Left lung (tissue), 14 donors: ENCODE measurements around the gene PRAMEF14. TPM values are rescaled to one million over a fixed set of nuclear protein-coding genes. Genes with fewer than 3 reads are reported as not detected.
"Not testable (repeated sequence)": the region's sequence is repeated elsewhere in the genome, so short reads cannot be mapped to it uniquely, and the experiment has no call there.

ENCODE experiments used
- ATAC-seq: fragments of 200-7000 bp; cut with Tn5 transposase; one replicate; pipeline ENCODE4 v1.9.1; 2020; ENCODE audit warnings: moderate library complexity
- DNase-seq, 4 donors: peaks; one replicate each; pipeline ENCODE4 v3.0.0-alpha.2; 2013 to 2020
- H3K27ac ChIP-seq, 2 donors: fragments of 200-600 bp; sonication (generic) in 1 of 2; one replicate each; pipeline versions ENCODE4 v1.5.0 to v1.8.0; 2020 to 2021
- H3K27me3 ChIP-seq, 2 donors: fragments of 200-600 bp; sonication (generic) in 1 of 2; one replicate each; pipeline versions ENCODE4 v1.5.0 to v1.8.0; 2020 to 2021
- H3K36me3 ChIP-seq, 2 donors: fragments of 200-600 bp; sonication (generic) in 1 of 2; one replicate each; pipeline versions ENCODE4 v1.5.0 to v1.8.0; 2020 to 2021
- H3K4me1 ChIP-seq, 2 donors: fragments of 200-600 bp; one replicate each; pipeline ENCODE4 v1.8.0; 2021
- H3K4me3 ChIP-seq, 2 donors: fragments of 200-600 bp; sonication (generic) in 1 of 2; one replicate each; pipeline versions ENCODE4 v1.5.0 to v1.8.0; 2020 to 2021; ENCODE audit warnings: mild to moderate bottlenecking in 1 of 2
- H3K9me3 ChIP-seq, 2 donors: fragments of 200-600 bp; sonication (generic) in 1 of 2; one replicate each; pipeline versions ENCODE4 v1.5.0 to v1.8.0; 2020 to 2021
- intact Hi-C, 2 donors: fragments of 100-400 bp; cut with DNase I; formaldehyde crosslinking; loops; one replicate each; pipeline versions ENCODE4 v1.11.2 to v1.14.2; 2022
- long read RNA-seq, 12 donors: library from polyadenylated mRNA in 2 of 12; unstranded in 2 of 12; transcript quantifications; one replicate each; pipeline ENCODE4 v2.0.0 and lab custom pipeline, GENCODE V29; 2019 to 2026
- polyA plus RNA-seq, 6 donors: library from polyadenylated mRNA; unstranded; fragments of 120-200 nt; gene quantifications; one replicate each; pipeline ENCODE4 v1.2.1, GENCODE V29; 2013; ENCODE audit not compliant: insufficient read length in 6 of 6
- total RNA-seq, 2 donors: library from RNA; stranded (reverse); fragmentation: NEBNext Ultra II Directional; extraction: Animal tissue kit (Norgen Biotek cat#: 25700); gene quantifications; one replicate each; pipeline ENCODE4 v1.2.1, GENCODE V29; 2021
- donor health status: DM: no; HTN: yes; CAD: no.
- donor health status: DM: no; HTN: no; CAD: no.

Gene PRAMEF14
- total RNA-seq (not detected), polyA plus RNA-seq (not detected)
- long read RNA-seq, donor 1: 0 reads
- long read RNA-seq, donor 2: 0 reads
- long read RNA-seq, donor 3: 0 reads
- long read RNA-seq, donor 4: 0 reads
- long read RNA-seq, donor 5: 0 reads
- long read RNA-seq, donor 6: 0 reads
- long read RNA-seq, donor 7: 0 reads
- long read RNA-seq, donor 8: 0 reads
- long read RNA-seq, donor 9: 0 reads
- long read RNA-seq, donor 10: 0 reads
- long read RNA-seq, donor 11: 0 reads
- long read RNA-seq, donor 12: 0 reads

DNA sequence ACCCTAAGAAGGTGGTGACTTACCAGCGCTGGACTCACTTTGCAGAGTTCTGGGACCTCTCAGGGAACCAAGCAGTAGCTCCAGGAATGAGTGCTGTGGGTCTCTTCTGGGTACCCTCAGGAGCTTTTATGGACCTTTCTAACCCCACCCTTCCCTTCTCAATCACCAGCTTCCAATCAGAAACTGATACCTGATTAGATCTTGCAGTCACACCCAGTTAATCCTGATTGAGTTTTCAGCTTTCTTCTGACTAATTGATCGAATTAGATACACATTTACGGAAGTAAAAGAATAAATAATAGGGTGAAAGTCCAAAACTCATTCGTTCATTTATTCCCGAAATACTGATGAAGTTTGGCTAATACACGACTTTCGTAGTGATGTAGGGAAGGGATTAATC, at the start of gene PRAMEF14:
Gene PRAMEF14 (minus strand): TSS at position 101 of the 400 bp plus-strand sequence. CDS start 1,820 bp downstream, outside the sequence.
- H3K9me3 ChIP-seq, DNase-seq, ATAC-seq, H3K4me1 ChIP-seq, H3K27ac ChIP-seq, H3K4me3 ChIP-seq, H3K27me3 ChIP-seq, H3K36me3 ChIP-seq, intact Hi-C loops: not testable (repeated sequence)

GRCh38 chr1:13395311-13395710, 48.4 kb upstream of the PRAMEF14 start:
- H3K36me3 ChIP-seq, intact Hi-C loops, DNase-seq, H3K27me3 ChIP-seq, H3K27ac ChIP-seq, ATAC-seq, H3K4me3 ChIP-seq, H3K9me3 ChIP-seq, H3K4me1 ChIP-seq: not testable (repeated sequence)

- DNase-seq, H3K4me3 ChIP-seq, intact Hi-C loops, H3K27me3 ChIP-seq, ATAC-seq, H3K9me3 ChIP-seq, H3K27ac ChIP-seq, H3K4me1 ChIP-seq, H3K36me3 ChIP-seq: not testable (repeated sequence)
Observed at GRCh38 chr1:13394761-13395160, 47.8 kb upstream of the PRAMEF14 start.

GRCh38 chr1:13393004-13393403, 46.1 kb upstream of the PRAMEF14 start:
- H3K4me1 ChIP-seq, H3K27ac ChIP-seq, H3K4me3 ChIP-seq, DNase-seq, H3K27me3 ChIP-seq, intact Hi-C loops, H3K9me3 ChIP-seq, H3K36me3 ChIP-seq, ATAC-seq: not testable (repeated sequence)

- intact Hi-C loops, DNase-seq, ATAC-seq, H3K36me3 ChIP-seq, H3K4me1 ChIP-seq, H3K27ac ChIP-seq, H3K9me3 ChIP-seq, H3K27me3 ChIP-seq, H3K4me3 ChIP-seq: not testable (repeated sequence)
Observed at GRCh38 chr1:13389332-13389731, 42.4 kb upstream of the PRAMEF14 start, which contains the start of gene PRAMEF17. PRAMEF17 (plus strand) TSS chr1:13389632; CDS start chr1:13389658, 26 bp downstream.

DNA sequence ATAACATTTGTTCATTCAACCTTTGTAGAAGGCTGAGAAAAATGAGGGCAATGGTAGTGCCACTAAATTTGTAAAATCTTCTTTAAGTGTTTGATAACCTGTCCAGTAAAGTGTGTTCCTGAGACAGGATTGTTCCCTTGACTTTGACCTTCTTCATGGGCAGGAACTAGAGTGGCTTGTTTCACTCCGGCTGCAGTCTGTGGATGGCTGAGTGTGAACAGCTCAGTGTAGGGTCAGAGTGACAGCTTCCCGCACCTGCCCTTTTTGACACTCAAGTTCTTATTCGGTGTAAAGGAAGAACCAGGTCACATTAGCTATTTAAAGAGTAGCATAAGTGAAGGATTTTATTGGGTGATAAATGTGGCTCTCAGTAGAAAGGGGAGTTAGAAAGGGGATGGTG, 33.4 kb upstream of the PRAMEF14 start:
- intact Hi-C loops, ATAC-seq, DNase-seq, H3K4me3 ChIP-seq, H3K27ac ChIP-seq, H3K4me1 ChIP-seq, H3K9me3 ChIP-seq, H3K27me3 ChIP-seq, H3K36me3 ChIP-seq: not testable (repeated sequence)

DNA sequence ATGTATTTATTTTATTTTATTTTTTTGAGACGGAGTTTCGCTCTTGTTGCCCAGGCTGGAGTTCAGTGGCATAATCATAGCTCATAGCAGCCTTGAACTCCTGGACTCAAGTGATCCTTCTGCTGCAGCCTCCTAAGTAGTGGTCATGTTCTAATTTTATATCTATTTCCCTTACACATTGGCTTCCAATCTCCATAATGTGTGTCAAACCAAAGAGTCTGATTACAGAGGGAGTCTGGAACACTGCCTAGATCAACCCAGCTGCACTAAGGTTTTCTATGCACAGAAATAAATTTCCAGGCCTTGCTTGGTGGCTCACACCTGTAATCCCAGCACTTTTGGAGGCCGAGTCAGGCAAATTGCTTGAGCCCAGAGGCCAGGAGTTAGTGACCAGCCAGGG, 32.0 kb upstream of the PRAMEF14 start:
- H3K27me3 ChIP-seq, H3K9me3 ChIP-seq, H3K27ac ChIP-seq, ATAC-seq, H3K4me1 ChIP-seq, H3K36me3 ChIP-seq, DNase-seq, intact Hi-C loops, H3K4me3 ChIP-seq: not testable (repeated sequence)

- H3K4me1 ChIP-seq, H3K36me3 ChIP-seq, DNase-seq, H3K27me3 ChIP-seq, H3K27ac ChIP-seq, H3K9me3 ChIP-seq, intact Hi-C loops, H3K4me3 ChIP-seq: not testable (repeated sequence)
- ATAC-seq: peak; percentile 31
Observed at GRCh38 chr1:13368544-13368943, 21.6 kb upstream of the PRAMEF14 start.

DNA sequence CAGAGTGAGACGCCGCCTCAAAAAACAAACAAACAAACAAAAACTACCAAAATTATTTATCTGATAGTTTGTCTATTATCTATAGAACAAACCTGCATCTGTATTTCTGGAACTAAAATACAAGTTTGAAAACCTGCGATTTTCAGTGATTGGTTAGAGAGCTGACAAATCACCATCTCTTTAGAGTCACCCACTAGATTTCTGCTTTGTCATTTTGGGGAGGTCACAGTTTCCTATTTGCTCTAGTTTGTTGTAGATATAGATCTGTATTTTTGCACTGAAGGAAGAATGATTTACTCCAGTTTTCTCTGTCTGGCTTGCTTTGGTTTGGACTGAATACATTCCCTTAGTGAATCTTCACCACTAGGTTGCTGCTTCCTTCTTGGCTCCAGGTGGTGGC, 19.6 kb upstream of the PRAMEF14 start:
- H3K27me3 ChIP-seq, intact Hi-C loops: not testable (repeated sequence)

DNA sequence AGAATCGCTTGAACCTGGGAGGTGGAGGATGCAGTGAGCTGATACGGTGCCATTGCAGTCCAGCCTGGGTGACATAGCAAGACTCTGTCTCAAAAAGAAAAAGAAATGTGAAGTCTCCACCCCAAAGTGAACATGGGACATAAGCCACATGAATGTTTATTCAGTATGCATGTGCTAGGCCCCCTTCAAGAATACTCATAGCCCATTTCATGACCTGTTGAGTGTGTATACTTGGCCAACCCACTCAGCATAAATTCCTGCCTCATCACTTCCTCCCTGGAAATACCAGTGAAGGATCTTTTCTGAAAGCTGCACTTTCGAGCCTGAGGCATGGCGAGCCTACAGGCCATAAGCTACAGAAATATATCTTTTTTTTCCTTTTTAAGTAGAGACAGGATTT, 18.0 kb upstream of the PRAMEF14 start:
- H3K4me3 ChIP-seq, H3K9me3 ChIP-seq, H3K27me3 ChIP-seq, H3K27ac ChIP-seq, intact Hi-C loops, DNase-seq, H3K36me3 ChIP-seq, H3K4me1 ChIP-seq: not testable (repeated sequence)
- peak; percentile 88 for ATAC-seq

More for the DNA sequence above, 19.6 kb upstream of the PRAMEF14 start:
- not testable (repeated sequence) for ATAC-seq, H3K27ac ChIP-seq, H3K4me1 ChIP-seq, DNase-seq, H3K4me3 ChIP-seq, H3K9me3 ChIP-seq, H3K36me3 ChIP-seq

- H3K9me3 ChIP-seq, H3K4me1 ChIP-seq, H3K27me3 ChIP-seq, DNase-seq, H3K27ac ChIP-seq, H3K36me3 ChIP-seq, H3K4me3 ChIP-seq, intact Hi-C loops, ATAC-seq: not testable (repeated sequence)
Observed at GRCh38 chr1:13362364-13362763, 15.4 kb upstream of the PRAMEF14 start.
